RPMI8226 (cell line): ENCODE data around the gene SENP1.

ENCODE experiments used
- DNase-seq: peaks from one replicate; pipeline ENCODE4 v3.0.0-alpha.2; 2015

The SENP1 gene

DNA sequence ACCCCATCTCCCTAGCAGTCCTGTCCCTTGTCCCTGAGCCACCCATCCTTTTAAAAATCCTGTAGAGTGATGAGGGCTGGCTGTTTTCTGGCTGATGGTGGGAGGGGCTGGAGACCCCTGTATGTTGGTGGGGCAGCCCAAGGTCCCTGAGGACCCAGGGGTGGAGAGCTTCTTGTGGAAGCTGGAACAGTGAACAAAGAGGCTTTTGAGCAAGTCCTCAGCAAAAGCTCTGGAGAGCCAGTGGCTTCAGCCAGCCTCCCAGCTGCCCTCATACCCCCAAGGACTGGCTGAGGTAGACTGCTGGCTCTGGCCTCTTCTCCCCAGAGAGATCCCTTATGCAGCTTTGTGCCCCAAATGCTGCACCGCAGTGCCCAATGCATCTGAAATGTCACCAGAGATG lies 72.4 kb downstream of the SENP1 start:
- DNase-seq = no peak

DNA sequence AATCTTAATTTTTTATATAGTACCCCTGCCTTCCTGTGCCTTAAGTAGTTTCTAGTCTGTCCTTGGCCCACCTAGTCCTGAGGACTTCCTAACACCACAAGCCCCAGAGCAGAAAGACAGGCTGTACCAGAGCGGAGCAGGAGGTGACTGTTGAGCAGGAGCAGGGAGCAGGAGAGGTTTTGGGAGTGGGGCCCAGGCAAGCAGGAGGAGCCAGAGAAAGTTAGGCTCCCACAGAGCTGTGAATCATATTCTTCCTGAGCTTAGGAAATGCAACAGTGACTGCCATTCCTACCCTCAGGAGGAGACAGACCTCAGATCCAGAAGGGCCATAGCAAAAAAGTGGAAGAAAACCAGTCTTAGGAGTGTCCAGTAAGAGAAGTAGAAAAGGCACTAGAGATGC lies 73.3 kb downstream of the SENP1 start:
- DNase-seq = no peak

DNA sequence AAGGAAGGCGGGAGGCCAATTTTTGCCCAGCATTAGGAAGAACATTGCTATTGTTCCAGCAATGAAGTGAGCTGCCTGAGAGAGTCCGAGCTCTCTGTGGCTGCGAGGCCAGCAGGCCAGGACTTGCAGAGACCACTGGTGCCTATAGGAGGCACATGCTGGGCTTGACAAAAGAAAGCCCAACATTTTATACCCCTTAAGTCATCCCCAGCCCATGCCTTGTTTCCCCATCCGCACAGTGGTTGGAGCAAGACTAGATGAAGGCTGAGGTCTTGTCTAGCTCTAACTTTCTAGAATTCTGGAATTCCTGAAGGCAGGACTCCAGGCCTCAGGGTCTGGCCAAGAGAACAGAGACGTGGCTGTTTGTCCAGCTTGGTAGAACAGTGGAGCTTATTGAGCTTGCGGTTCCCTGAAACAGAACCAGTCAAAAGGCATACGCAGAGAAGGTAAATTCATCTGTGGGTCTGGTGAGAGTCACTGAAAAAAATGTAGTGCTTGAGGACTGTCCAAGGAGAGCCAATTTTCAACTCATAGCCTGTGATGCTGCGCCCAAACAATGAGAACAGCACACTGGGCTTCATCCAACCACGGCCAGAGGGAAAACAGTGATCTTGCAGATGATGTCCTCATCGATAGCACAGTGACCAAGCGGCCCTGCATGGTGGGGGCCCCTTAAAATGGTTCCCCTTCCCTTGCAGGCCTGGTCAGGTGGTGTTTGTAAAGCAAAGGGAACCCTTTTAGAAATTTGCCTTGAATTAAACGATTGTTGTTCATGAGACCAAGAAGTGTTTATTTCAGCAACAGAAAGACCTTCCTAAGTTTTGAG lies 74.5 kb downstream of the SENP1 start:
- DNase-seq = no peak

DNA sequence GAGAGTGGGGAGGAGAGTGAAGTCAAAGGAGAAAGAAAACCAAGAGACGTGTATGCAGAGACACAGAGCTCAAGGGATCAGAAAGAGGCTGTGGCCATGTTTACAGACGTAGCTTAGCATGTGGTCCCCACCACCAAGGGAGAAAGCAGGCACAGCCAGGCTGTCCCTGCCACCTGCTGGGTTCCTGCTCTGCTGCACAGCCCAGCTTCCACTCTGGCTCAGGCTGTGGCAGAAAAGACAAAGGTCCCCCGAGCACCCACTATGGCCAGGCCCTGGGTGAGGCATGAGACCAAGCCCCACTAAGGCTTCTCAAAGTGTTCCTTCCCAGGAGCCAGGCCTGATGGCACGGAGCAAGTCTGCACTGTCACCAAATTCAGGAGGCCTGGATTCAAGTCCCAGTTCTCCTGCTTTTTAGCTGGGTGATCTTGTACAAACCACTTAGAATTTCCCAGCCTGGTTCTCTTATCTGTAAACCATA lies 75.7 kb downstream of the SENP1 start:
- no peak for DNase-seq

DNA sequence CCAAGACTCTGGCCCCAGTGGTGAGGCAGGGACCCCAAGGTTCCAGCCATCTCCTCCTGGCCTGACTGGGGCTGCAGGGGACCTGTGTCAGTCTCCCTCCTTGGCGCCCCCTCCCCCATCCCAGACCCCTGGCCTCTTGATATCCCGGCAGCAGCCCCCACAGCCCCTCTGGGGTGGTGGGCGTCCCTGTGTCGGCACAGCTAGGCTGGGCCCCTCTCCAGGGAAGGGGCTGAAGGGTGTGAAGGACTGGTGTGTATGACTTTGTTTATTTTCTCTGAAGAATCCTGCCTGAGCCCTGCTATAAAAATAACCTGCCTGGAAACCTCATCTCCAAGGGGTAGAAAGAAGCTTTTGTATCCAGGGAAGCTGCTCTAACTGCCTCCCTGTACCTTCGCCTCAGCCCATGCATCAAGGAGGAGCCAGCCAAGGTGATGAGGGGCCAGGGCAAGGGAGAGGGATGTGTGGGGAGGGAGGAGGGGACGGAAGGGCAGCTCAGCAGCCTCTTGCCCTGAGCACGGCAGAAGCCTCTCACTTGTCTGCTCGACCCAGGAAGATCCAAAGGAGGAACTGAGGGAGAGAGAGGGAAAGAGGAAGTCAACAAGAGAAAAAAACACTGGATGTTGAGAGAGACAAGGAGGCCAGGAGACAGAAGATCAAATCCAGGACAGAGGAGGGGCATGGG lies 76.2 kb downstream of the SENP1 start:
- no peak for DNase-seq

DNA sequence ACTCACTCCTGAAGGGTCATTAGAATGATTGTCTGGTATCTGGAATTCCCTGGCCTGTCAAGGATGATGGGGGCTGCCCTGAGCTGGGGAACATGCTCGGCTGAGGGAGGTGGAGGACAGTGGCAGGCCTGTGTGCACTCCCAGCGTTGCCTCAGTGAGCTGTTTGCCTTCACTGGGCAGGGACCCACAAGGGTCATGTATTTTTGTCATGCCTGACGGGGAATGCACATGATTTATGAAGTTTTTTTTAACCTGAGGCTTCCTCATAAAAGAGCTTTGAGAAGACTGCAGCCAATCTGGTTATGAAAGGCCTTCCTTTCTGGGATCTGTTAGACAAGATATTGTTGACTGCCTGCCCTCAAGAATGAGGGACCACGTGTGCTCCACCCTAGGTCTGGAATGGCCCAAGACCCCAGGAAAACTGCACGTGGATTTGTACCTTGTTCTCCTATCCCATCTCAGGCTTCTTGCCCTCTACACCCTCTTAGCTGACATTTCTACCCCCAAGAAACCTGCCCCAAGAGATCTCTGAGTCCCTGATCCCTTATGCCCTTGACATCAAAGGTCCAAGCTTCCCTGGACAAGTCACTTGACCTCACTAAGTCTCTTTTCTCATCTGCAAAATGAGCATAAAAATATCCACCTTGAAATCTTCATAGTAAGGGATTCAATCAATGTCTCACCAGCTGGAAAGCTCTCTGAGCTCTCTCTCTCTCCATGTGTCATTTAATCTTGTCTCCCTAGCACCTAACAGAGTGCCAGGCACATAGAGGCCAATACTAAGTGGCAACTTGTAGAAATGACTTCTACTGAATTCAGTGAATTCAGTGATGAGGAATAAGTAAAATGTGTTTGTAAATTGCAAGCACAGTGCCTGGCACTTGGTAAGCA lies 77.1 kb downstream of the SENP1 start:
- DNase-seq = no peak

DNA sequence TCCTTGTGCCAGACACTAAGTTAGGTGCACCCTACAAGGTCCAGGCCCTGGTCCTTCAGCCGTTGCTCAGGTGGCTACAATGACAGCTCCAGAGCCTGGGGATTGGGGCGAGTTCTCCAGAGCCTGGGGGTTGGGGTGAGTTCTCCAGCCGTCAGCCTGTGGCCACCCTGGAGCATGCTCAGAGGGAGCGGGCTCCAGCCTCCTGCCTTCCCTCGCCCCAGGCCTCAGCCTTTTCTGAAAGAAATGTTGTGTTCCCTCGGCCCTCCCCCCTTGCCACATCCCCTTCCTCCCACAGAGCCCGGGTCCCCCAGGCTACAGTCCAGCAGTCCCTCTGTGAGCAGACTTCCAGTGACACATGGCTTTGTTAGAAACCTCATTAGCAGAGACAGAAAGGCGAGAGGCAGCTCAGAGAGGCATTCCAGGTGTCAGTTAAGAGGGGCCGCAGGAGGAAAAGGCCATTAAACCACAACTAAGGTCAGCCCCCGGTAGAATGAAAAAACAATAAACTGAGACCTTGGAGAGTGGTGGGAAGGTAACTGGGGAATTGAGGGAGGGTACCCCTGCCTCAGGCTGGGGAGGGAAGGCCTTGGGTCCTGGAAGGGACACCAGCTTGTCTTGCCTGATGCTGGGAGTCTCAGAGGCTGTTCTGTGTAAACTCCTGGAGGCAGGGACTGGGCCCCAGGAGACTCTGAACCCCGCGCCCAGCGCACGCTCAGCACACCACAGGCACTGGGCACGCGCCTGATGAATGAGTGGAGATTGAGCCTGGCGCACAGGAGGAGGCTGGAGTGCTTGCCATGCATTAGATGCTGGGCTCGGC lies 78.5 kb downstream of the SENP1 start:
- DNase-seq = no peak

DNA sequence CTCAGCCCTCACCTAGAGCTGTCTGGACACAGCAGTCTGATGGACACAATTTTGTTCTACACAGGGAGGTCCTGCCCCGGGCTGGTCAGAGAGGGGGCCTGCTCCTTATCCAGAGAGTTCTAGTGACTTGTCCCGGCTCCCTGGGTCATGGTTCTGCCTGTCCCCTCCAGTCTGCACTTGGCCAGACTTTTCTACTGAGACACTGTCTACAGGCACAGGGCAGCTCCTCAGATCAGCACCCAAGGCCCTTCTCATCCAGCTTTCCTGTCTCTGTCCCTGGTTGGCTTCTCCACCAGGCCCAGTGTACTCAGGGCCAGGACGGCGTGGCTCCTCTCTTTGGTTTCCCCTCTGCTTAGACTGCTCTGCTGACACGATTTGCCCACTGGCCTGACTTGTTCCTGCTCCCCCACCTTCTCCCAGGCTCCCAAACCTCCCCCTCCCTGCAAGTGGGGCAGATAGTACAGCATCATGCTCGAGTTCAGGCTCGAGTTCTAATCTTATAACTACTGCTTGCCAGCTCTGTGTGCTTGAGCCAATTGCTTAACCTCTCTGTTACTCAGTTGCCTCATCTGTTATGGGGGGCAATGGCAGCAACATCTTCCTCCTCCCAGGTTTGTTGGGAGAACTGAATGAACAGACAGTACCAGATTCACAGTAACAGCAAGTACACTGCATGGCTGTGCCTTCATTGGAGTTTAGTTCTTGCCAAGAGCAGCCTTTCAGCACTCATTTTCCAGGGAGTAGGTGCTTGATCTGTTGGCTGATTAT lies 79.6 kb downstream of the SENP1 start:
- no peak for DNase-seq

DNA sequence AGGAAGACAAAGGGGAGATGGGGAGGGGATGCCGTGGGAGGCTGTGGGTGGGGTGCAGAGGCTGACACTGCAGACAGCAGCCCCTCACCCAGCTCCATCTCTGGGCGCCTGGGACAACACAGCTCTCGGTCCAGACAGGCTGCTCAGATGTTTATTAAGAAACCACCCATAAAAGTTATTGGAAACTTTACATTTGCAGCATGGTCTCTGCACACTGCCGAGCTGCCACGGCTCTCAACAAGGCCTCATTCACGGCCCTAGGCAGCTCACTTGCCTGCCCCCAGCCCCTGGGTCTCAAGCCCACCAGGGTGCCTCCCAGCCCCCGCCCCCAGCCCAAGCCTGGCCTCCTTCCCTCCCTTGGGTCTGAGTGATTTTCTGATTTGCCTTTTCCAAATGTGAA lies 80.6 kb downstream of the SENP1 start:
- no peak for DNase-seq

DNA sequence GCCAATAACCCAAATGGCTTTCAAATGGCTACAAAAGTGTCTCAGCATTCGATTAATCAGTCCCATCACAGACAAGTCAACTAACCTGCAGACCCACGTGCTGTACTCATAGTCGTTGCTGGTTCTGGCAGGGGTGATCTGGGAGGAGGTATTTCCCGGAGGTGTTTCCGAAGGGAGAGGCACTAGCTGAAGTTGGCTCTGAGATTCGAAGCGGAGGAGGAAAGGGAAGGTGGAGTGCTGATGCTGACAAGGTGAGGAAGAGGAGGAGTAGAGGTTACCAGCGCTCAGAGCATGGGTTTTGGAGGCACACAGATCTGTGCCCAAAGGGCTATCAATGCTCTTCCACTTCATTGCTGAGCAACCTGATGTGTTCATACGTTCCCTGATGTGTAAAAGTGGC lies 81.1 kb downstream of the SENP1 start:
- no peak for DNase-seq

DNA sequence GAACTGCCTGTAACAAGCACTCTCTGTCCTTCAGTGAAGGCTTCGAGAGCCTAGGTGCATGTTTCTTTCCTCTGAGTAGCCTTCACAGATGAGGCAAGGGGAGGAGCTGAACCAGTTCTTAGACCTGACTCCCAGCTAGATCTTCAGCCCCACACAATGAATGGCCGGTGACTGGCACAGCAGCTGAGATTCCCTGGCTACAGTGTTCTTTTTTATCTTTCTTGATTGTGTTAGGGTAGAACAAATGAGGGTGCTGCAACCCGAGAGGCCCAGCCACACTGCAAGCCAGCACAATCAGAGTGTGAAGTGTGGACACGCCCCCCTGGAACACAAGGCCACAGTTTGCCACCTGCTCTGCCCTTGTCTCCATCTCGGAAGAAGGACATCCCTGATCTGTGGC lies 82.5 kb downstream of the SENP1 start:
- DNase-seq = no peak

DNA sequence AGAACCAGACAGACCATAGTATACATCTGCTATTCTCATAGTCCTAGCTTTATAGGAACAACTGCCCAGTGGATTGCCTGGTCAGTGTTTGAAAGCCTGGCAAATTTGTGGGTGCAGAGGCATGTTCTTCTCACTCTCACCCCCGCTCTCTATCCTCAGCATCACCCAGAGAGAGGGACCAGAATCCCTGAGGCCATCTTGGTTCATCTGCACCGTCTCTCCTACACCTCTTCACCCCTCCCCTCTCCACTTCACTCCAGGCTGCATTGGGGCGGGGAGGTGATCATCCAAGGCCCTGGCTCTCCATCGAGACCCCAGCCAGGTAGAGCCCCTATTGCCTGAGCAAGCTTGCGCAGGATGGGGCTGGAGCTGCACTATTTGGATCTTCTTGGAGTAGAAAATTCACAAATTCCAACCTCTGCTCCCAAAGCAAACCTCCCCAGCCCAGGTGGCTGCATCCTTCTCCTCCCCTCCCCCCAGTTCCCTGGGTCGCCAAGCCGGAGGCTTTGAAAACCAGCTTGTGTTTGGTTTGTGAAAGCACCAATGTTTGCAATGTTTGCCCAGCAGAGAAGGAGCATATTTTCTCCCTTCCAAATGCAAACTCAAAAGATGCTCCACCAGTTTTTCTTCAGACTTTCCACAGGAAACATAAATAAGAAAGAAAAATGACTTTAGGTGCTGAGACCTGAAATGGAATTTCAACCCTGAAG lies 83.0 kb downstream of the SENP1 start:
- DNase-seq = no peak

DNA sequence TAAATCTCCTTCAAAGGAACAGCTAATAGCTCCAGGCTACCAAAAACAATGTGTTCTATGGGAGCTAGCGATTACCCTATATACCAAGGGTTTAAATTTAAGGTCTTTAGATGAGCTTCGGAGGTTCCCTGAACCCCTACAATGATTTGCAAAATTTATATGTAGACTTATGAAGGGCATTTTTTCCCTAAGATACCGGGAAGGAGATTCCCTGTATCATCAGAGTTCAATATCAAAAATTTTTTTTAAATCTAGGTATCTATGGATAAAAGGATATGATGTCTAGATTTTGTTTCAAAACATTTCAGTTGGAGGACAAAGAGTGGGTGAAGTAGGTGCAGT lies 83.7 kb downstream of the SENP1 start:
- DNase-seq = no peak

DNA sequence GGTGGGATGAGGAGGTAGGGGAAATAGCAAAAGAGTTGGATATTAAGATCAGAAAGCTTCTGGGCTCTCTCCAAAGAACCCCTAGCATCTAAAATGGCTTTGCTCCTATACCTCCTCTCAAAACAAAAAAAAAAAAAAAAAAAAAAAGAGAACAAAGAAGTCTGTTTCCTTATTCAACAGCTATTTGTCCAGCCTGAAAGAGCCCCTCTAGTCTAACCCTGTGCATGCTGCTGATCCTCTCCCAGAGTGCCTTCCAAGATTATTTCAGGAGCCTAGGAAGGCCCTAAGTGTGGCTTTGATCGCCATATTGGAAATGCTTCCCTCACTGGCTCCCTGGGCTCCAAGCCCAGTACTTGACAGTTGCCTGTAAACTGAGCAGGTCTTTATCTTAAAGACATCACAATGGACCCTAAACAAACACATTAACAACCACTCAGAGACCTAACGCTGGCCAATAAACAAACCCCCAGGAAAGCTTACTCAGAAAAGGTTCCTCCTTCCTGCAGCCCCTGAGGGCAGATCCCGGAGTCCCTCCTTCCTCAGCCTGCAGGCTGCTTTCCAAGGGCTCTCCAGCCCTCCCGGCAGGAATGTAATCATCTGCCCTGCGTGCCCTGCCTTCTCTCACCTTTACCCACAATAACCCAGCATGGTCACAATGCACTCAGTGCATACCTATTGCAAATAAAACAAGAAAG lies 84.2 kb downstream of the SENP1 start:
- no peak for DNase-seq

DNA sequence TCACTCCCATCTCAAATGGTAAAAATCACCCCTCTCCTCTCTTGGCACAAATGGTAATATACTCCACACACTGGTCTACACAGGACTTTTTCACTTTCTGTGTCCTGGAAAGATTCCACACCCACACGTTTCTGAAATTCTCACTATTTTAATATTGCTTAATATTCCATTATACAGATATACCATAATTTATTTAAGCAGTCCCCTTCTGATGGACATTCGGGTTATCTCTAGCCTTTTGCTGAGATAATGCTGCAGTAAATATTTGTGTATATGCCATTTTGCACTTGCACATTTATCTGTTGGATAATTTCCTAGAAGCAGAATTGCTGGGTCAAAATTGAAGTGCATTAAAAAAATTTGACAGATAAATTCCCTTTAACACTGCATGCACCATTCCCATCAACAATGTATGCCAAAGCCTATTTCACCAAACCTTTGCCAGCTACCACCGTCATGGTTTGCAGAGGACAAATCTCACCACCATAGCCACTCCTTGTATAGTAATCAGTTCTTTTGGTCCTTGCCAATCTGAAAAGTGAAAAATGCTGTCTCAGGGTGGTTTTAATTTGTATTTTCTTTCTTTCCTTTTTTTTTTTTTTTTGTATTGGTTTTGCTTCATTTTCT lies 86.1 kb downstream of the SENP1 start:
- DNase-seq = no peak

DNA sequence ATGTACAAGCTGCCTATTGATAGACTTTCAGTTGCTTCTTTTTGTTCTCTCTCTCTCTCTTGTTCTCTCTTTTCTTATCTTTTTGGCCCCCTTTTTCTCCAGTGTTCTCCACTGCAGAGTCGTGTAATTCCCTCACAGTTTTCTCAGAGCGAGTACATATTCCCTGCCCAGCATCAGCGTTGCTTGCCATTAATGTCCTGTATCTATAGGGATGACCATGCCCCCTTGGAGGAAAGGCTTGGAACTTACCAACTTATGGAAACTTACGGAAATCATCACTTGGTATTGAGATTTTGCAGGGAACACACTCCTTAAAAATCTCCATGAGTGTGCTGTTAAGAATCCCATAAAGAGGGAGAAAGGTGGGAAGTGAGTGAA lies 87.3 kb downstream of the SENP1 start:
- no peak for DNase-seq

DNA sequence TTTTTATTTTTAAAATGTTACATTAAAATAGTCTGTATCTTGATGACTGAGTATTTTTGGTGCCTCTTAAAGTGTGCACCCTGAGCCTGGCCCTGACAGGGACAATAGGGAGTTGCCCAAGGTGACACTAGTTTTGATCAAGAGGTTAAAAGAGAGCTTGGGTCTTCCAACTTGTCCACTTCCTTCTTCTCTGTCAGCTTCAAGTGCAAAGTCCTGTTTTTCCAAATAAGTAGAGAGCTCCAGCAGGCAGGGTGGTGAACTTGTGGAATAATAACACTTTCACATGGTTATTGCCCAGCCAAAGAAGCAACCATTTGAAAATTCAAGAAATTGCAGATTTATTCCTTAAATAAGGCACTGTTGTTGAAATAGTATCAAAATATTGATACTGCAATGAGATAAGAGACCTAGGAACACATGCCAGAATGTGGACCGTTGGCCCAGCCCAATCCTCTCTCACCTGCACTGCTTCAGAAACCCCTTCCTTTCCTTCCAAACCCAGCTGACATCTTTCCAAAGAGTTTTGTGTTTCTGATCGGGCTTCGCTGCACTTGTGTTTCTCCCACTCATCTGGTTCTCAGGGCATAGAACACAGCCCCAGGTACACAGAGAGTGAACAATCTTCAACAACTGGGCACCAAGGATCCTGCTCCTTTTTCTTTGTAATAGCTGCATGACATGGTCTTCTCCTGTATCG lies 87.8 kb downstream of the SENP1 start:
- no peak for DNase-seq

DNA sequence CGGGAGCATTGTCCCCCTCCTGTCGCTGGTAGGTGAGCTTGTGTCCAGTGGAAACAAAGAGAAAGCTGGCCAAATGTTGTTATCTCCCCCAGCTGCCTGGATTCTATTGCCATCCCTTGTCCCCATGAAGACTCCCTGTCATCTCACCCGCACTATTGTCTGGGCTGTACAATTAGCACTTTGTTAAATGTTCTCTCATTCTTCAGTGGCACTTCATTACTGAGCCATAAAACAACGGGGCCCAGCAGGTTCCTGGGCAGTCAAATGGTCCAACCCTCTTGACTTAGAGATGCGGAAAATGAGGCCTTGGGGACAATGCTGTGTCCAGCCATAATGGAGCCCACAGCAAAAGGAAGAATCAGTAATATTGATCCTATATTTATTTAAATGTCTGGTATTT lies 88.4 kb downstream of the SENP1 start:
- DNase-seq = no peak

DNA sequence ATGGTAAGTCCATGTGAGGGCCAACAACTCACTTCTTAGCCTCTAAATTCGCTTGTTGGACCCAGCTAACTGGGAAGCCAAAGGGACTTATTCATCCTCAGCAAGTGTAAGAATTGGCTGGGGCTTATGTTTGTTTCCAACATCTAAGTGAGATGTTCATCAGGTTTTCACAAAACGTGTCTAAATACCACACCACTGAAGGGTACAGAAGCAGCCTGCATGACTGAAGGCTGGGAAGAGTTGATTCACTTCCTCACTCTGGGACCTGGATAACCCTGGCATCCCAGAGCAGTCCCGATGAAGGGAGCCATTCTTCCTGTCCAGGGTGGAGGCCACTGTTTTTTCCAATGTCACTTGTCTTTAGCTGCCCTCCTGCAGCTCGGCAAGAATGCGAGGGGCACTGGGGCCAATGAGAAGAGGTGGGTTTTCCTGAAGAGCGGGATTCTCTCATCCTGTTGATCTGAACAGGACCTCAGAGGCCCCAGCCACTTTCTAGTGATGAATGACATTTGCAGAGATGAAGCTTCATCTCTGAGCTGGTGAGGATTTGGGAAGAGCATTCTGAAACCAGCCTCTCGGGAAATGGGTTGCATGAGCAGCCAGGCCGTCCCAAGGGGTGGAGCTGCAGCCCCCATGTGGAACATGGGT lies 89.4 kb downstream of the SENP1 start:
- no peak for DNase-seq
